ENCODE measurements around the gene ANP32A.
"Not testable (repeated sequence)": the region's sequence is repeated elsewhere in the genome, so short reads cannot be mapped to it uniquely, and the experiment has no call there.

ANP32A gene

GRCh38 chr15:68820295-68821189, at the start of gene ANP32A:
TSS of gene ANP32A (minus strand) at chr15:68820895. CDS start at chr15:68820751, 144 bp downstream.
- TF ChIP-seq CTCF (IDR thresholded peaks at IDR 0.05; ENCODE audit: insufficient read depth, low read depth, low read length, missing control alignments): no peak
- H3K4me3 ChIP-seq (ENCODE audit: low read length): peak within 1 kb of the TSS; percentile 88
- peak; percentile 95 for DNase-seq (ENCODE audit: low read depth)

GRCh38 chr15:68868296-68868695, 47.6 kb upstream of the ANP32A start:
- DNase-seq (ENCODE audit: low read depth): no peak
- H3K4me3 ChIP-seq (ENCODE audit: low read length): no peak overlapping the region
- no peak for TF ChIP-seq CTCF (IDR thresholded peaks at IDR 0.05; ENCODE audit: insufficient read depth, low read depth, low read length, missing control alignments)

- H3K4me3 ChIP-seq (ENCODE audit: low read length): no peak overlapping the region
- no peak for DNase-seq (ENCODE audit: low read depth)
- no peak for TF ChIP-seq CTCF (IDR thresholded peaks at IDR 0.05; ENCODE audit: insufficient read depth, low read depth, low read length, missing control alignments)
Observed at GRCh38 chr15:68862415-68862814, 41.7 kb upstream of the ANP32A start.

- not testable (repeated sequence) for H3K4me3 ChIP-seq (ENCODE audit: low read length); DNase-seq (ENCODE audit: low read depth)
Observed at GRCh38 chr15:68858666-68859065, 38.0 kb upstream of the ANP32A start.

- H3K4me3 ChIP-seq (ENCODE audit: low read length); DNase-seq (ENCODE audit: low read depth): not testable (repeated sequence)
Observed at GRCh38 chr15:68857443-68857842, 36.7 kb upstream of the ANP32A start.

GRCh38 chr15:68852461-68852860, 31.8 kb upstream of the ANP32A start:
- DNase-seq (ENCODE audit: low read depth): no peak

GRCh38 chr15:68851971-68852370, 31.3 kb upstream of the ANP32A start:
- no peak for DNase-seq (ENCODE audit: low read depth)
- TF ChIP-seq CTCF (IDR thresholded peaks at IDR 0.05; ENCODE audit: insufficient read depth, low read depth, low read length, missing control alignments): no peak
- no peak overlapping the region for H3K4me3 ChIP-seq (ENCODE audit: low read length)

More at GRCh38 chr15:68852461-68852860, 31.8 kb upstream of the ANP32A start:
- no peak for TF ChIP-seq CTCF (IDR thresholded peaks at IDR 0.05; ENCODE audit: insufficient read depth, low read depth, low read length, missing control alignments)
- no peak overlapping the region for H3K4me3 ChIP-seq (ENCODE audit: low read length)

- no peak overlapping the region for H3K4me3 ChIP-seq (ENCODE audit: low read length)
- no peak for TF ChIP-seq CTCF (IDR thresholded peaks at IDR 0.05; ENCODE audit: insufficient read depth, low read depth, low read length, missing control alignments)
- DNase-seq (ENCODE audit: low read depth): no peak
Observed at GRCh38 chr15:68849497-68849896, 28.8 kb upstream of the ANP32A start.

Data from epithelial cell of esophagus (primary cell).